ENCODE data around the gene SPATA3.

Gene SPATA3

GRCh38 chr2:231051116-231051515 lies 55.2 kb downstream of the SPATA3 start:
- no peak for DNase-seq

- DNase-seq: peak; percentile 76
Observed at GRCh38 chr2:231052494-231053451, 56.9 kb downstream of the SPATA3 start.

- no peak for DNase-seq
Observed at GRCh38 chr2:231053846-231054245, 57.9 kb downstream of the SPATA3 start.

- DNase-seq: peak; percentile 93
Observed at GRCh38 chr2:231056453-231057416, 60.8 kb downstream of the SPATA3 start, which contains the start of gene PSMD1. Gene PSMD1 (plus strand): TSS chr2:231056867. CDS start chr2:231057026, 159 bp downstream.

GRCh38 chr2:231057590-231057989 lies 61.7 kb downstream of the SPATA3 start:
- no peak for DNase-seq
